Calu3 (cell line): Measurements from ENCODE around the gene ZNF804A. TPM values are rescaled to one million over a fixed set of nuclear protein-coding genes. Genes with fewer than 3 reads are reported as not detected.
A peak's percentile ranks its signal among the peaks of the same experiment; 100 is the strongest.

Experiments
- BruUV-seq: library from RNA; stranded (reverse); fragments of 400-500 nt; replicated peaks from 2 replicates; lab custom pipeline; 2021; lab: Mats Ljungman, UMichigan
- CTCF ChIA-PET: fragments of 300-600 bp; sonication (Branson Sonifier 250); formaldehyde crosslinking; loops from one replicate; lab custom pipeline; 2022; ENCODE audit warnings: antibody characterized with exemption; lab: Charles Lee
- DNase-seq: peaks from one replicate; pipeline ENCODE4 v3.0.0; 2022
- H3K27ac Mint-ChIP-seq: one replicate; pipeline ENCODE4 v1.8.0; 2022; ENCODE audit warnings: mixed read lengths; ENCODE audit not compliant: unreplicated experiment
- H3K27me3 Mint-ChIP-seq: one replicate; pipeline ENCODE4 v1.8.0; 2022; ENCODE audit warnings: mixed read lengths; ENCODE audit not compliant: unreplicated experiment
- H3K36me3 Mint-ChIP-seq: one replicate; pipeline ENCODE4 v1.8.0; 2022; ENCODE audit warnings: mild to moderate bottlenecking, moderate library complexity, mixed read lengths; ENCODE audit not compliant: insufficient read depth, unreplicated experiment
- H3K4me1 Mint-ChIP-seq: one replicate; pipeline ENCODE4 v1.8.0; 2022; ENCODE audit warnings: mild to moderate bottlenecking, low read depth, mixed read lengths; ENCODE audit not compliant: unreplicated experiment
- H3K4me3 Mint-ChIP-seq: one replicate; pipeline ENCODE4 v1.8.0; 2022; ENCODE audit warnings: mild to moderate bottlenecking, low read depth, moderate library complexity, mixed read lengths; ENCODE audit not compliant: unreplicated experiment
- H3K9me3 Mint-ChIP-seq: one replicate; pipeline ENCODE4 v1.8.0; 2022; ENCODE audit warnings: low read depth, mixed read lengths; ENCODE audit not compliant: unreplicated experiment
- CTCF ChIP-seq: fragments of 200-600 bp; IDR thresholded peaks from one replicate; pipeline ENCODE4 v1.8.0; 2022; ENCODE audit warnings: antibody characterized with exemption; ENCODE audit not compliant: unreplicated experiment
- intact Hi-C: fragments of 100-400 bp; cut with micrococcal nuclease; formaldehyde crosslinking; loops from one replicate; pipeline ENCODE4 v1.10.0; 2022; ENCODE audit not compliant: unreplicated experiment
- total RNA-seq: library from RNA; stranded (reverse); gene quantifications from 2 replicates; pipeline ENCODE4 v1.2.3, GENCODE V29; 2022

ZNF804A gene
- total RNA-seq, 1 experiment from 2014 or later, result 0.09 TPM

- Mint-ChIP-seq H3K9me3 (no peaks in the 10 kb centered on the region), H3K27me3 (no peaks in the 10 kb centered on the region), H3K36me3 (peaks cover 18% of the 10 kb centered on the region), H3K4me3 (peak overlapping the region; percentile 81), H3K4me1 (peaks cover 21% of the 10 kb centered on the region), H3K27ac (no peak overlapping the region)
- no peak for TF ChIP-seq CTCF
- BruUV-seq, result no TSS peak
- intact Hi-C loops, result no loop called here
- CTCF ChIA-PET, result no interaction called here
- no peak for DNase-seq
These were observed 1.4 kb upstream of the ZNF804A start for GRCh38 chr2:184596819-184597411.

- no peak for DNase-seq
- H3K4me1 Mint-ChIP-seq, result peaks cover 21% of the 10 kb centered on the region
- H3K36me3 Mint-ChIP-seq, result peaks cover 18% of the 10 kb centered on the region
- no peak for TF ChIP-seq CTCF
- H3K27me3 Mint-ChIP-seq, result no peaks in the 10 kb centered on the region
- no peaks in the 10 kb centered on the region for H3K9me3 Mint-ChIP-seq
- H3K4me3 Mint-ChIP-seq, result peak overlapping the region; percentile 81
- H3K27ac Mint-ChIP-seq, result no peak overlapping the region
- CTCF ChIA-PET, result no interaction called here
- no TSS peak for BruUV-seq
- intact Hi-C loops, result no loop called here
These were observed 748 bp upstream of the ZNF804A start for GRCh38 chr2:184597571-184597991.

GRCh38 chr2:184598002-184598315 is 370 bp upstream of the ZNF804A start:
- CTCF ChIA-PET, result no interaction called here
- intact Hi-C loops, result no loop called here
- Mint-ChIP-seq H3K27ac (no peak overlapping the region), H3K27me3 (no peaks in the 10 kb centered on the region), H3K4me1 (peaks cover 21% of the 10 kb centered on the region), H3K9me3 (no peaks in the 10 kb centered on the region), H3K4me3 (peak overlapping the region; percentile 81), H3K36me3 (peaks cover 18% of the 10 kb centered on the region)
- BruUV-seq, result no TSS peak
- no peak for DNase-seq
- TF ChIP-seq CTCF, result no peak

GRCh38 chr2:184599054-184599871 is 934 bp downstream of the ZNF804A start:
- intact Hi-C loops, result no loop called here
- Mint-ChIP-seq H3K27me3 (no peaks in the 10 kb centered on the region), H3K36me3 (peaks cover 18% of the 10 kb centered on the region), H3K4me1 (peaks cover 21% of the 10 kb centered on the region), H3K4me3 (peak overlapping the region; percentile 81), H3K27ac (peak overlapping the region; percentile 12), H3K9me3 (no peaks in the 10 kb centered on the region)
- CTCF ChIA-PET, result interaction anchor here (0.6 to 0.9 kb wide), 3 partner anchors 12 to 590 kb away, joined by 3 to 5 read pairs (median 3); no protein-coding TSS in a partner anchor
- TF ChIP-seq CTCF, result no peak
- no TSS peak for BruUV-seq
- DNase-seq, result no peak
